ENCODE data around the gene SLC38A6. TPM values are rescaled to one million over a fixed set of nuclear protein-coding genes. Genes with fewer than 3 reads are reported as not detected.

SLC38A6 gene
- polyA plus RNA-seq, 1 donor: 15.6 TPM

DNA sequence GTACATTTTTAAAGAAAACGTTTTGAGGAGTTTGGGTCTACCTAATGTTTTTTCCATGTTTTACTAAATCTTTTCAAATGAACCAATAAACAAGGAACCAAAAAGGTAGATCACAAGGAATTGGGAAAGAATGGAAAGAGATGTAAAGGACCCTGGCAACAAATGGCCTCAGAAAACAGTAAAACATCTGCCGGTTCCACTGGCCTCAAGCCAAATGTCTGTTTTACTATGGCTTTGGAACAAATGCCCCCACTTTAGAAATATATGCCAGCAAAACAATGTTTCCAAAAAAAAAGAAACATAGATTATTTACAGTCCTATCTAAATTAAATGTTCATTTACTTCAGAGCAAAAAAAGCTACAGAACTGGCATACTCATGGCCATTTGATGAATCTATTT lies 3.2 kb upstream of the SLC38A6 start:
- no peak for DNase-seq (ENCODE audit: low read depth)

DNA sequence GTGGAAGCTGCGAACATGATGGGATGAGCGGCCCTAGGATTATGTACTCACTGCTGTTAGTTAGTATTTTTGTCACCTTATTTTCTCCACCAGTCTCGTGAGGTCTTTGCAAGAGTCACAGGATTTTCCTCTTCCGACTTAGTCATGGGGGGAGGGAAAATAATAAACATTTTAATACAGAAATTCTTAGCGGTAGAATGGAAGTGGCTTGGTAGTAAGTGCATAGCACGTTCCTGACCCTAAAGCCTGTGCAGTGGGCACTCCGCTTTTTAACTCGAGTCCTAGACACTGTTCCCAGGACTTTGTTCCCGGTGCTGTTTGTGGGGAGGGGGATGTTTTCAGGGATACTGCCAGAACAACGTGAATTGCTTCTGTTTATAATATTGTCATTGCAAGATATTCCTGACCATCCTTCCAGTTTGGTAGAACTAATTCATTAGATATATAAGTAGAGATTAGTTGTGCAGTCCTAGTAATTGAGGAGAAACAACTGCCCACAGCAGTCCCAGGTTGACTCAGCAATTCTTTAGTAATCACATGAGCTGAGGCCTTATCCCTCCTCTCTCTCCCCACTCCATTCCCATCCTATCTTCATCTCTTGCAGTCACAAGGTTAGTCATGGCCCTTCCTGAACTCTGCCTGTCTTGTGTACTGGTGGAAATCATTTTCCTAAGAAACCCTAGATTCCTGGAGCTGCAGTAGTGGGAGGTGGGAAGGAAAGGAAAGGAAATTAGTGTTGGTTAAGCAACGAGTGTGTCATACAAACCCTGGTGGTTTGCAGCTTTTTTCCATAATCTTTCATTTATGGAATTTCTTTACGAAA lies 799 bp downstream of the SLC38A6 start:
- no peak for DNase-seq (ENCODE audit: low read depth)

DNA sequence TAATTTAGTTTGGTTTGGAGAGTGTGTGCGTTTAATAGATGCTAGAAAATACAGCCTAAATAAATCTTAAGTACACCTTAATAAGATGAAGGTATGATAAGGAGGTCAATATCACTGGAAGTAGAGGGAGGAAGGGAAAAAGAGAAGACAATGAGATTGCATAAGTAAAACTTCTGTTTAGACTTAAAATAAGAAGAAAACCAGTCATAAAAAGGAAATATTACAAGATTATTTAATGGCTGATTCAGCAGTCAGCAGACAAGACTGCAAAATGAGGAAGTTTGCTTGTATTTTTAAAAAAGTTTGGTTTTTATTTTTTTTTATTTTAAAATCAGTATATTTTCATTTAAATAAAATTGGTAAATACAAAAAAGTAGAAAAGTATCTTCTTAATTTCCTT lies 3.2 kb downstream of the SLC38A6 start:
- no peak for DNase-seq (ENCODE audit: low read depth)

DNA sequence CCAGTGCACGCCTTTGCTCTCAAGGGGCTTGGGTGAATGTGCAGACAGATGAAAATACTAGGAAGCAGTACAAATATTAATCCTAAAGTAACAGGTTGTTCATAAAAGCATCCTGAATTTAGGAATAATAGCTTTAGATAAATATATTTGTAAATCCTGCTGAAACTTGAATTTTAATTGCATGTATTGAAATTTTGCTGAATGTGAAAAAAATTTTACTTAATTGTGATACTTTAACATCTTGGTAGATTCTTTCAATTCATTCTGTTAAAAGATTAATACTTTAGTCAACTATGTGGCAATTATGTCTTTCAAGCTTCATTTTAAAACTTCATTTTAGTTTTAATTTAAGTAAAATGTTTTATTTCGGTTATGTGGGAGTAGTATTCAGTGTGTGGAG lies 5.5 kb downstream of the SLC38A6 start:
- no peak for DNase-seq (ENCODE audit: low read depth)

DNA sequence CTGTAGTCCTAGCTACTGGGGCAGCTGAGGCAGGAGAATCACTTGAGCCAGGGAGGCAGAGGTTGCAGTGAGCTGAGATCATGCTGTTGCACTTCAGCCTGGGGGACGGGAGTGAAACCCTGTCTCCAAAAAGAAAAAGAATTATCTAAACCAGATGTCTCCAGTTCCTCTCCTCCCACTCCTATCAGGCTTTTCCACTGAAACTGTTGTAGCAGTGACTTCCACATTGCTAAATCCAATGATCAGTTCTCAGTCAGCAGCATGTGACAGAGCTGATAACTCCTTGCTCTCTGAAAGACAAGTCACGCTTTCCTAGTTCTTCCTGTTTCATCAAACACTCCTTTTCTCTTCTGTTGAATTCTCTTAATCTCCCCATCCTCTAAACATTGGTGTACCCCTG lies 8.6 kb downstream of the SLC38A6 start:
- DNase-seq (ENCODE audit: low read depth): peak; percentile 38

DNA sequence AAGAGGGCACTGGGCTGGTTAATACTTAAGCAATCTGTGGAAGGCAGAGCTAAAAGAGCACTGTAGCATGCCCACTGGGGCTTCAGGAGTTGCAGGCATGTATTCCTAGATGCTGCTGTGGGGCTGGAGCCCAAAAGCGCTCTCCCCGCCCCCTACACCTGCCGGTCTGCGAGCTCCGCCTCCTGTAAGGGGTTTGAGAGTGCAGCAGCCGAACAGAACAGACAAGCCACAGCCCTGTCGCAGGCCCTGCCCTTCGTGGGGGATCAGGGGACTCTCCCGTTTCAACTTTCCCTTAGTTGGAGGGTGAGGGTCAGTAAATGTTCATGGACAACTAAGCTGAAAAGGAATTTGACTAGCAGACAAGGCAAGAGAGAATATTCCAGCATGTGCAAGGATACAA lies 17.6 kb downstream of the SLC38A6 start:
- no peak for DNase-seq (ENCODE audit: low read depth)

DNA sequence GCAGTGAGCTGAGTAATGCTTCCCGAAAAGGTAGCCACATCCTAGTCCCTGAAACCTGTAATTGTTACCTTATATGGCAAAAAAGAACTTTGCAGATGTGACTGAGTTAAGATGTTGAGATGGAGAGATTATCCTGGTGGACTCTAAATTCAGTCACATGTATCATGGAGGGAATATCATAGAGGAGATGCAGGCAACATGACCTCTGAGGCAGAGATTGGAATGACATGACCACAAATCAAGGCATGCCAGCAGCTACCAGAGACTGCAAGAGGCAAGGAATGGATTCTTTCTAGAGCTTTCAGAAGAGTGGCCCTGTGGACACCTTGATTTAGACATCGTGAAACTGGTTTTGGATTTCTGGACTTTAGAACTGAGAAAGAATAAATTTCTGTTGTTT lies 18.5 kb downstream of the SLC38A6 start:
- no peak for DNase-seq (ENCODE audit: low read depth)

DNA sequence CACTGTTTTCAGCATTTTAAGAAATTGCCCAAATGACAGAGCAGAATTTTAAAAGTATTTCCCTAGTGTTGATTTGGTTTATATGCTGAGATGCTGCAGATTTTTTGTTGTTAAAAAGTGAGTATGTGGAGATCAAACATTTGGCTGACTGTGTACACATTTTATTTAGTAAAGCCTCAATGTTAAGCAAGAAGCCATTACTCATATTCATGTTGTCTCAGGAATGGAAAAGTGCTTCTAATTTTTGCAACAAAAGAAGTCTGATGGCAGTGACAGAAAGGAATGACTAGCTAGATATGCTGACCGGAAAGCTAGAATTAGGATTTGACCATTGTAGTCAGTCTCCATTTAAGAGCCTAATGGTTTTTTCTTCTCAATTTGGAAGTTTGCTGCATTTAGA lies 22.5 kb downstream of the SLC38A6 start:
- no peak for DNase-seq (ENCODE audit: low read depth)

DNA sequence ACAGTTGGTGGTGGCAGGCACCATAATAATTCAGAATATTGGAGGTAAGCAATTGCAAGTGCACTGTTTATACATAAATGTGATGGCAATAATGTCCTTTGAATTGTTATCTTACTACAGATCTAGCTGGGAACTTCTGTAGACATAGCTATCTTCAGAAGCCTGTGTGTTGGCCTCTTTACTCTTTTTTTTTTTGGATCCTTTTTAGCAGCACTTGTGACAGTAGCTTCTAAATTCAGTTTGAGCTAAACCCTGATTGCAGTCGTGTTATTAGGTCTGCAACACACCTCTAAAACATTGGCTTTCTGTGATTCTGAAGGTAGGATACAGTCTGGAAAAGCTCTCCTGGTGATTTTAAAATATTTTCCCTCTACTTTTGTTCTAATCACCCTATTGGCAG lies 38.5 kb downstream of the SLC38A6 start:
- no peak for DNase-seq (ENCODE audit: low read depth)

DNA sequence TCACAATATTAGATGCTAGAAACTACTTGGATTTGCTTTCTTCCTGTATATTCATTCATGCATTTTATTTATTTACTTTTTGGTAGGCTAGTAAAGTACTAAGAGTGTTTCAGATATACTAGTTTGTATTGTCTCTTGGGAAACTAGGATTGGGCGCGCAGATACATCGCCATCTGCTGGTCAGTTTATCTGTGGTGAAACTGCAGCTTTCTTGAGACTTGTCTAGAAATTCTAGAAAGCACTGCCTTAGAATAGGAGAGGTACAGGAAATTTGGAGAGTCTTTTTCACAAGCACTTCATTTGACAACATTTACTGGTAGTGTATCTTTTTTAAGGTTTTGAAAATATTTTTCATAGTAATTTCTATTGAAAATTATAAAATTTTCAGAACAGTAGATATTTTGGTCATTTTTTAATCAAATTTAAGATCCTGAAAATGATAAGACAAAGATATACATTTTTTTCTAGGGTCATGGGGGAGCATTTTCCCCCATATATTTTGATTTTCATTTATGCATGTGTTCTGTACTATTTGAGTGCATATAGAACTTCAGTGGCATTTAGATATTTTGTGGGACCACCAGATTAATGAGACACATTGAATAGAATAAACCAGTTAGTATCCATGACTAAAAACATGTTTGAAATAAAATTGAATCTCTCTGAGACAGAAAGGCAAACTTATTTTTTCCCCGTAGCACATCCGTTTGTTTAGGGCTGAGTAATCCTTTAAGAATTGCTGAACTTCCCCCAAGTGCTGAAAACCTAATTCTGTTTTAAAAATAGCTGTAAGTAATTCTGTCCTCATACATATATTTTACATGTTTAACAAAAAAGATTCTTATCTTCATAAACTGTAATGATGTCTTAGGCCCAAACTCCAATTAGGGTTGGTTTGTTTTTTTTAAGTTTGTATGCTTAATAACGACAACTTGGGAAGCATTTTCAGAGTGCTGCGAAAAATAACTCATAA lies 44.5 kb downstream of the SLC38A6 start:
- DNase-seq (ENCODE audit: low read depth): peak; percentile 48

DNA sequence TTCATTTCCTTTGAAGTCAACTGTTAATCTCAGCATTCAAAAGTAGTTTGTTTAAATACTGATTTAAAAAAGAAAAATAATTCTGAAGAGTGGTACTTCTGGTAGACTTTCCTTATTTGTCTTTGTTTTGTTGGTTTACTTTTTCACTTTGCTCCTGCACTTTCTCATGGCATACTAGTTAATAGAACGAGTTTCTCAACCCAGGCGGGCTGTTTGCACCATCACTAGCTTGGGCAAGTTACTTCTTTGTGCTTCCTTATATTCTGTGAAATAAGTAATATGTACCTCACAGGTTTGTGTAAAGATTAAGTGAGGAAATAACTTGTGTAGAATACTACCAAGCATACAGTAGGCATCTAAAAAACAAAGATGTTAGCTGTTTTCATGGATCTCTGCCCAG lies 45.5 kb downstream of the SLC38A6 start:
- DNase-seq (ENCODE audit: low read depth): no peak

DNA sequence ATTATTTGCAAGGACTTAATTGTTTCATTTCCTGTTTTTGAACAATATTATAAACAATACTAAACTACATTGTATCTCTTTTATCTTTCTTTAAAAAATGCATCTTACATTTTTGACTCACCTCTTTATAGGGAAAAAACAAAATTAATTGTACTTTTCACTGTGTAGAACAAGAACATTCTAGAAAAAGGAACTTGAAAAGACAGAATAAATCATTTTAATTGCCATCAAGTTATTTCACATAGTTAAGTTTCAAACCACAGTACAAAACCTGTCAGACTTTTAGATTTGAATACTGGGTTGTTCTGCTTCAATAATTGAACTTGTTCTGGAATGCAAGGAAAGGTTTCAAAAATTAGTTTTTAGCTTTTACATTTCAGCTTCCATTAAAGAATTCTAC lies 50.0 kb downstream of the SLC38A6 start:
- no peak for DNase-seq (ENCODE audit: low read depth)

DNA sequence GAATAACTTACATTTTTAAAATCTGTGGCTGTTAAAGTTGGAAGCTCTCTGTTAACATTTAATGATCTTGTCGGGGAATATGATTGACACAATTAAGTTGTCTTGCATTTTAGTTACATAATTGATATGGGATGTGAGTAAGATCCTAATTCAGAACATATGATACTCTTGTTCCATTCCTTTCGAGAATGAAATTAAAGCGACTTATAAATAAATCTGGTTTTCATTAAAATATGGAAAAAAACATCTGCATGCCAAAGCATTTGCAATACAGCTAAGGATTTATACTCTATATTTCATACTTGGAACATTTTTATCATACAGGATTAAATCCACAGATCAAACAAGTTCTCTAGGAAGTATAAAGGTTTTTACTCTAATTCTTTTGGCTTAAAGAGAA lies 52.0 kb downstream of the SLC38A6 start:
- peak; percentile 51 for DNase-seq (ENCODE audit: low read depth)

DNA sequence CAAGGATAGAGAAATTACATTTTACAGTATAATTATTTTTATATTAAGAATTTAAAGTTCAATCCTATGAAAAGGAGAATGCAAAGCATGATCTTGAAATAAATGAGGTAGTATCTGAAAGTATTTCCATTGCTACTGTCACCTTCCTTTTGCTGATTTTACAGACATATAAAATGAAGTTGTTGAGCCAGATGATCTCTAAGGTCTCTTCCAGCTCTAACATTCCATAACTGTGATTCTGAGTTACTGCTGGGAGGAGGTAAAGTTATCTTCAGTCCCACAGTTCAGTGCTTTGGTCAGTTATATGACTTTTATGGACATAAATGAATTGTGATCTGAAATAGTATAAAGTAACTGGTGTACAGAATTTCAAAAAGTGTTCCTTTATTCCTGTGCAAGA lies 52.8 kb downstream of the SLC38A6 start:
- DNase-seq (ENCODE audit: low read depth): no peak

DNA sequence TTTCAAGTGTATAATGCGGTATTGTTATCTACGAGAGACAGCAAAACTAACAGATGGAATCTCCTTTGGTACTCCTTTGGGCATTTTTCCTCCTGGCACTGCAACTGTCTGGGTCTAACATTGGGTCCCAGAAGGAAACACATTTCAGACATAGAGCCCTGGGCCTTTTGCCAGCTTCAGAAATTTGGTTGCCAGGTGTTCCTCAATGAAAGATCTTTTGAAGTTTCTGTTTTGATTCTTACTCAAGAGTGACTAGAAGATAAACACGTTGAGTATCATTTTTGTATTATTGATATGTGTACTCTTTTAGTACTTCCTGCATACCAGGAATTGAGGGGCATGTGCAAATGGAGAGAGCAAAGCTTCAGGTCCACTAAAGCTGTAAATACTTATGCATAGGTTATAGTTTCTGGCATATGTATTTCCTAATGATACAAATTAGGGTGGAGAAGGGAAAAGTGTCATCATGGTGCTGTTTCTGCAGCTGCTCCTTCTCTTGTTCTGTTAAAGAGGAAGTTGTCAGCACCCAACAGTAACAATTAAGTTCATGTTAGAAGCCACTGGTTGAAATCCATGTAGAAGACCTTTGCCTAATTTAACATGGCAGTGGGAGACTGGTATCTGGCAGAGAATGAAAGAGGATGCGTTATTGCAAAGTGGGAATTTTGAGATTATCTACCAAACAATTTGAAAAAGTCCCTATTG lies 53.5 kb downstream of the SLC38A6 start:
- DNase-seq (ENCODE audit: low read depth): no peak

DNA sequence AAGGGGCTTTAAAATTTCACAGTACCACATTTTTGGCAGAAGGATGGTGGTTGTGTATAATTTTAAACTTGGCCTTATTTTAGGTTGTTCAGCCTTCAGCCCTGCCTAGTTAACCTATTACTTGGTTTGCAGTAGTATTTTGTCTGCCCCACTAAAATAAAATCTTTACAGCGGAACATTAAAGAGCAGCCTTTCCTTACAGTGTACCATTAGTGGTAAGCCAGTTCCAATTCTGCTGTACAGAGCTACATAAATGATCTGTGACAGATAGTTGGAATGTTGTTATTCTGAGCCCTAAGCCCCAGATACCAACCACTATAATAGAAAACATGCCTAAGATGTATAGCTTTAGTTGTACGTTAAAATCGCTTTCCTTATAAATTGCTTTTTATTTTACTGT lies 56.2 kb downstream of the SLC38A6 start:
- DNase-seq (ENCODE audit: low read depth): no peak

DNA sequence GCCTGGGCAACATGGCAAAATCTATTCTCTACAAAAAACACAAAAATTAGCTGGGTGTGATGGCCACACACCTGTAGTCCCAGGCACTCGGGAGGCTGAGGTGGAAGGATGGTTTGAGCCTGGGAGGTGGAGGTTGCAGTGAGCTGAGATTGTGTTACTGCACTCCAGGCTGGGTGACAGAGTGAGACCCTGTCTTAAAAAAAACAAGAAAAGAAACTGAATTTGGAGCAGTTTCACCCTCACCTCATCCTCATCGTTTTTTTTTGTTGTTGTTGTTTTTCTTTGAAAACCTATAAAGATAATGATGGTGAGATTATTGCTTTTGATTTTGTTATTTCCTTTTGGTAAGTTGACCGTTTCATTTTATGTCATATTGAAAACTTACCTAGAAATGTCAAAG lies 60.7 kb downstream of the SLC38A6 start:
- no peak for DNase-seq (ENCODE audit: low read depth)

DNA sequence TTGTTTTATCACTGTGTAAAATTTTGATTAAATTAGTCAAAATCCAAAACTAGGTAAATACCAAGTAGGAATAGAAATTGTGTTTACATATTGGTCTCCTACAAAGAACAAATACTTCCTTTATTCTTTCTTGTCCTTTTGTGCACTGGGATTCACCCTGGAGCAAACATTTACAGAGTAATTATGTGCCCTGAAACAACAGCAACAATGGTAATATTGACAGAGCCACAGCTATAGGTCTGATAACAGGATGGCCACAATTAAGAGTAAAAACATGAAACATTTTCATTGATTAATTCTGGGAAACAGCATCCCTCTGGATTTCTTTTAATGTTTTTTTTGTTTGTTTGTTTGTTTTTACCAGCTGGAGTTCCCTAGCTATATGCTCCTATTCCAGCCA lies 61.2 kb downstream of the SLC38A6 start:
- no peak for DNase-seq (ENCODE audit: low read depth)

DNA sequence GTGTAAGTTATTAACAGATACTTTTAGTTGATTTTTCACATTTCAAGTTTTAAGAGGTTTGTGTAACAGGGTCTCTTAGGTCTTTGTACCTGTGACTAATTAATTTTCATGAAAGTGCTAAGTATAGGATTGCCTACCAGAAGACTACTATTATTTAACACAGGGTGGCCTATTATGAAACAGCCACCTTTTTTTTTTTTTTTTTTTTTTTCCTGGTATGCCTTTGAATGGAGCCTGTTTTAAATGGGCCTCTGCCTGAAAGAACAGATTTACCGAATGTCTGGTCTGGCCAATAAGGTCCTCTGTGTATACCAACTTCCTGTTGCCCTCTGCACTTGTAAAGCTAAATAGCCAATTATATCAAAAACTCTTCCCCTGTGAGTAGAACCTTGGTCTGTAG lies 62.5 kb downstream of the SLC38A6 start:
- no peak for DNase-seq (ENCODE audit: low read depth)

DNA sequence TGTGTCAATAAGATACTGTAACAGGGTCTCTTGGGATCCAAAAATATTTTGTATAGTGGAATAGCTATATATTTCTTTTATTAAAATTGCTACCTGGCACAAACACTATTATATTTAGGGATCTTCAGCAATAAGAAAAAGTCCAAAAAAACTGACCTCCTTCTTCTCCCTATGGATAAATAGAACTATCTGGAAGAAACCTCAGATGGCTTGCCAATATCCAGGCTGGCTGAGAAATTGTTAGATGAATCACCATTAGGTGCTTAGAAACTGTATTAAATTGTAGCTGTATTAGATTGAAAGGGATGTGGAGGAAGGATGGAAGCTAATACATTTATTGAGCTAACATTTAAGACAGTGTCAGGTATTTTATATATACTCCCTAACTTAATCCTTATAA lies 66.0 kb downstream of the SLC38A6 start:
- DNase-seq (ENCODE audit: low read depth): no peak

DNA sequence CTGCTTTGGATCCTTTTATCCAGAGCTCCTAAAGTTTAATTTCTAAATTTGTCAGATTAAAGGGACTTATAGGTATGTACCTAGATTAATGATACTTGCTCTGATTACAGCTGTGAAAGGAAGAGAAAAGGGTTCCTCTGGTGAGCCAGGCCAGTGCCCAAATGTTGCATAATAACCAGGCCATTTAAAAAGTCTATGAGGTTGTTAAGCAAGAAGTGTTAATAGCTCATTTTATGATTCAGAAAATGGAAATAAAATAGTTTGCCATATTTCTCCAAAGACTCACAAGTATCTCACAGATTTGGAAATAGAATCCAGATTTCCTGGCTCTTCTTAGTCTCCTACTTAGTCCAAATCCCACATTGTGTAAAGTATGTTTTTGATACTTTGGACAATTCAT lies 67.6 kb downstream of the SLC38A6 start:
- no peak for DNase-seq (ENCODE audit: low read depth)

DNA sequence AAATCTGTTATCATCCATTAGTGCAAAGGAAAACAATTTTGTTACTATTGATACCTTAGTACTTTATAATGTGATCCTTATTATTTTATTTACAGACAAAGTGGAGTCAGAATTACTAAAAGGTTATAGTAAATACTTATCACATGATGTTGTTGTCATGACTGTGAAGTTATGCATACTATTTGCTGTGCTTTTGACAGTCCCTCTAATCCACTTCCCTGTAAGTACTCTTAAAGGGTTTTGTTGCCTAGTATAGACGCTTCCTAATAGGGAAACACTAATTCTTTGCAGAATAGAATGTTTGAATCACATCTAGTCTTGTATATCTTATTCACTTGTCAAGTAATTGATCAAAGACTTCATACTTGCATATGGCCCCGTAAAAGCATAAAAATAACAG lies 69.4 kb downstream of the SLC38A6 start:
- DNase-seq (ENCODE audit: low read depth): no peak

All from forelimb muscle (tissue), 1 donor.